Neural progenitor cell (in vitro differentiated cells): ENCODE measurements around the gene ERGIC1. TPM values are rescaled to one million over a fixed set of nuclear protein-coding genes. Genes with fewer than 3 reads are reported as not detected.
A peak's percentile ranks its signal among the peaks of the same experiment; 100 is the strongest.

Experiments used
- DNase-seq: peaks from one replicate; pipeline ENCODE4 v3.0.0-alpha.2; 2016; ENCODE audit warnings: low spot score
- H2AFZ ChIP-seq: fragments of 200-600 bp; sonication (generic); replicated peaks from 2 replicates; pipeline ENCODE4 v1.6.1; 2016; ENCODE audit warnings: antibody characterized with exemption
- H3F3A ChIP-seq: fragments of 200-600 bp; sonication (generic); 2 replicates; pipeline ENCODE4 v1.6.1; 2016; ENCODE audit warnings: antibody characterized with exemption, low read depth
- H3K27ac ChIP-seq: fragments of 200-600 bp; sonication (generic); 2 replicates; pipeline ENCODE4 v1.5.1; 2016; ENCODE audit warnings: mild to moderate bottlenecking
- H3K27me3 ChIP-seq: fragments of 200-600 bp; sonication (generic); 2 replicates; pipeline ENCODE4 v1.6.1; 2016; ENCODE audit warnings: mild to moderate bottlenecking, moderate library complexity
- H3K36me3 ChIP-seq: fragments of 200-600 bp; sonication (generic); 2 replicates; pipeline ENCODE4 v1.5.1; 2016
- H3K4me1 ChIP-seq: fragments of 200-600 bp; sonication (generic); 2 replicates; pipeline ENCODE4 v1.6.1; 2016; ENCODE audit warnings: mixed run types
- H3K4me2 ChIP-seq: fragments of 200-600 bp; sonication (generic); 2 replicates; pipeline ENCODE4 v1.6.1; 2016
- H3K4me3 ChIP-seq: fragments of 200-600 bp; sonication (generic); 2 replicates; pipeline ENCODE4 v1.5.1; 2016
- H3K79me2 ChIP-seq: fragments of 200-600 bp; sonication (generic); 2 replicates; pipeline ENCODE4 v1.6.1; 2016; ENCODE audit warnings: low read depth
- H3K9ac ChIP-seq: fragments of 200-600 bp; sonication (generic); 2 replicates; pipeline ENCODE4 v1.6.1; 2016
- H3K9me3 ChIP-seq: fragments of 200-600 bp; sonication (generic); 2 replicates; pipeline ENCODE4 v1.5.1; 2016; ENCODE audit warnings: low read depth
- H4K20me1 ChIP-seq: fragments of 200-600 bp; sonication (generic); 2 replicates; pipeline ENCODE4 v1.6.1; 2016; ENCODE audit warnings: low read depth
- H3K27ac Mint-ChIP-seq: 3 replicates; pipeline ENCODE4 v1.8.0; 2021; ENCODE audit warnings: mixed read lengths
- H3K27me3 Mint-ChIP-seq: 2 replicates; pipeline ENCODE4 v1.8.0; 2022; ENCODE audit warnings: low read depth, mild to moderate bottlenecking, inconsistent platforms, moderate library complexity, mixed read lengths; ENCODE audit not compliant: insufficient read depth
- H3K36me3 Mint-ChIP-seq: 3 replicates; pipeline ENCODE4 v1.8.0; 2021; ENCODE audit warnings: mixed read lengths
- H3K4me1 Mint-ChIP-seq: 3 replicates; pipeline ENCODE4 v1.8.0; 2021; ENCODE audit warnings: mixed read lengths
- H3K4me3 Mint-ChIP-seq: 3 replicates; pipeline ENCODE4 v1.8.0; 2021; ENCODE audit warnings: mild to moderate bottlenecking, moderate library complexity, mixed read lengths
- H3K9me3 Mint-ChIP-seq: 3 replicates; pipeline ENCODE4 v1.8.0; 2020; ENCODE audit warnings: mixed read lengths
- CTCF ChIP-seq: fragments of 200-600 bp; sonication (generic); IDR thresholded peaks from 2 replicates; pipeline ENCODE4 v1.5.1; 2017; ENCODE audit warnings: antibody characterized with exemption, mild to moderate bottlenecking
- EZH2 ChIP-seq: fragments of 200-600 bp; sonication (generic); IDR thresholded peaks from 2 replicates; pipeline ENCODE4 v1.6.1; 2017; ENCODE audit warnings: antibody characterized with exemption, mild to moderate bottlenecking, moderate library complexity
- EZH2phosphoT487 ChIP-seq: fragments of 200-600 bp; sonication (generic); IDR thresholded peaks from 2 replicates; pipeline ENCODE4 v1.6.1; 2017; ENCODE audit warnings: antibody characterized with exemption
- total RNA-seq: library from RNA; depleted of rRNA; stranded (reverse); fragments of >200 nt; gene quantifications from 2 replicates; pipeline ENCODE4 v1.2.3, GENCODE V29; 2015; ENCODE audit warnings: low replicate concordance

ERGIC1 gene
- total RNA-seq, 1 donor from 2014 or later, result 28.7 TPM

DNA sequence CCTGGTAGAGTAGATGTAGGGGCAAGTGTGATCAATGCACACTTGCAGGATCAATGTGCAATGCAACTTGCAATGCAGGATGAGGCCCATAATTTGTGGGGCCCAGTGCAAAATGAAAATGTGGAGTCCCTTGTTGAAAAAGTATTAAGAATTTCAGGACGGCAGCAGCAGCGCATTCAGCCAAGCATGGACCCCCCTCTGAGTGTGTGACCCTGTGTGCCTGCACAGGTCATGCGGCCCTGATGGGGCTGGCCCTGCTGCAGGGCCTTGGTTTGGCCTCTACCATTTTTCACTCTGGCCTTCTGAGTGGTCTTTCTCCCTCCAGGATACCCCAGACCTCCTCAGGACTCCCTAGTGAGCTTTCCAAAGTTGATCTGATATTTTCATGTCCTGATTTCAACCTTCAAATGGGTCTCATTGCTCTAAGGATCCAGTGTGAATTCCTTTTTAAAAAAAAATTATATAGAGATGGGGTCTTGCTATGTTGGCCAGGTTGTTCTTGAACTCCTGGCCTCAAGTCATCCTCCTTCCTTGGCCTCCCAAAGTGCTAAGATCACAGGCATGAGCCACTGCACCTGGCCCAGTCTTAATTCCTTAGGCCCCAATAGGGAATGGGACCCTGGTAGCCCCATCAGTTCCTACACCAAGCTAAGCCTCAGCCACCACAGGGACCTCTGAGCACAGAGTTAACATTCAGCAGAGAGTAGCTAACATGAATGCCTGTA is 4.3 kb downstream of the ERGIC1 start:
- Histone ChIP-seq H3K9ac (no peak overlapping the region), H2AFZ (no peak overlapping the region), H3K27me3 (no peaks in the 10 kb centered on the region), H3K4me1 (peaks cover 25% of the 10 kb centered on the region), H3K79me2 (peaks cover 78% of the 10 kb centered on the region), H3K36me3 (no peaks in the 10 kb centered on the region), H3K27ac (no peak overlapping the region), H3F3A (peaks cover 32% of the 10 kb centered on the region), H3K9me3 (no peaks in the 10 kb centered on the region), H4K20me1 (peaks cover 86% of the 10 kb centered on the region), H3K4me2 (no peak overlapping the region), H3K4me3 (no peak overlapping the region)
- no peak for DNase-seq
- Mint-ChIP-seq H3K27ac (no peak overlapping the region), H3K27me3 (peaks cover 2% of the 10 kb centered on the region), H3K9me3 (no peaks in the 10 kb centered on the region), H3K36me3 (peaks cover 2% of the 10 kb centered on the region), H3K4me3 (no peak overlapping the region), H3K4me1 (peaks cover 40% of the 10 kb centered on the region)
- TF ChIP-seq EZH2phosphoT487, result no peak
- no peak for TF ChIP-seq CTCF
- no peak for TF ChIP-seq EZH2

DNA sequence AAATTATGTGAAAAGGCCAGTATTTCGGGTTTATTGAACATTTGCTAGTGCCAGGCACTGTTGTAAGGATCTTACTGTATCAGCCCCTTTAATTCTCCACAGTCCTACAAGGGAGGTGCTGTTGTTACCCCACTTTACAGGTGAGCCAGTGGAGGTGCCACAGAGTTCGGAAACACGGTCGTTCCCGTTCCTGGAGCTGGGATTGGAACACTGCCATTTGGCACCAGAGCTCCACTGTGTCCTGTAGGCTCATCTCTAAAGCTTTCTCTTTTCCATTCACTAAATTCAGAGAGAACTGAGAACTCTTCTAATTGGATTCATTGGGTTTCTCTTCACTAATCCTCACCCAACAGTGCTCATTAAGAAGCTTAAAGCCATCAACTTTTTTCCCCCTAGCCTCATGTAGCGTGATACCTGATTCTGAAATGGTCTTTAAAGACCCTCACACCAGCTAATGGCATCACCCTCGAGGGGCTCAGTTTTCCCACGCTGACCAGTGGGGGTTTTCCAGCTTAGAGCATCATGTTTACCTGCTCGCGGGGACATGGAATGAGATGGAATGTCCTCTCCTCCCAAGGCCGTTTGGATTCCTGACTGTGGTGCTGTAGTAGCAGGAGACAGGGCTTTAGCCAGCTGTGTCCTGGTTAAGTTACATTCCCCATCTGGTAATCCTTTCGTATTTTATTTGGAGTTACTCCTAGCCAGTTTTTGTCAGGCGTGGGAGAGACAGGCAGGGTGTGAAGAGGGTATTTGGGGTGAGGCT is 5.8 kb downstream of the ERGIC1 start:
- Mint-ChIP-seq H3K4me3 (no peak overlapping the region), H3K36me3 (peaks cover 2% of the 10 kb centered on the region), H3K4me1 (peaks cover 38% of the 10 kb centered on the region), H3K27me3 (peaks cover 2% of the 10 kb centered on the region), H3K27ac (no peak overlapping the region), H3K9me3 (no peaks in the 10 kb centered on the region)
- peak; percentile 63 for DNase-seq
- H3K27me3 ChIP-seq, result no peaks in the 10 kb centered on the region
- H4K20me1 ChIP-seq, result peaks cover 98% of the 10 kb centered on the region
- H2AFZ ChIP-seq, result no peak overlapping the region
- peaks cover 23% of the 10 kb centered on the region for H3K4me1 ChIP-seq
- peak; percentile 52 for TF ChIP-seq EZH2phosphoT487
- TF ChIP-seq CTCF, result no peak
- no peak overlapping the region for H3K4me3 ChIP-seq
- no peaks in the 10 kb centered on the region for H3K9me3 ChIP-seq
- no peaks in the 10 kb centered on the region for H3K36me3 ChIP-seq
- no peak overlapping the region for H3K27ac ChIP-seq
- no peak overlapping the region for H3K9ac ChIP-seq
- H3F3A ChIP-seq, result peaks cover 25% of the 10 kb centered on the region
- peak overlapping the region; percentile 64 for H3K4me2 ChIP-seq
- peaks cover 86% of the 10 kb centered on the region for H3K79me2 ChIP-seq

- no peak overlapping the region for H3K4me3 Mint-ChIP-seq
- H3K9me3 Mint-ChIP-seq, result no peaks in the 10 kb centered on the region
These were observed 6.5 kb downstream of the ERGIC1 start for GRCh38 chr5:172840432-172841154.

More at GRCh38 chr5:172840432-172841154, 6.5 kb downstream of the ERGIC1 start:
- Histone ChIP-seq H3K4me3 (no peak overlapping the region), H3K9ac (no peak overlapping the region), H2AFZ (no peak overlapping the region), H3K4me2 (peak overlapping the region; percentile 64), H3K79me2 (peaks cover 79% of the 10 kb centered on the region), H3K27ac (no peak overlapping the region), H4K20me1 (peaks cover 98% of the 10 kb centered on the region), H3K4me1 (peaks cover 19% of the 10 kb centered on the region), H3K36me3 (no peaks in the 10 kb centered on the region), H3K9me3 (no peaks in the 10 kb centered on the region), H3F3A (peaks cover 25% of the 10 kb centered on the region), H3K27me3 (no peaks in the 10 kb centered on the region)
- peaks cover 2% of the 10 kb centered on the region for H3K27me3 Mint-ChIP-seq
- TF ChIP-seq EZH2phosphoT487 (no peak), CTCF (no peak), EZH2 (no peak)
- DNase-seq, result no peak
- H3K36me3 Mint-ChIP-seq, result peaks cover 2% of the 10 kb centered on the region
- no peak overlapping the region for H3K27ac Mint-ChIP-seq
- peaks cover 37% of the 10 kb centered on the region for H3K4me1 Mint-ChIP-seq
